HS-5 (cell line): Measurements from ENCODE around the gene ZSCAN1.
"Not testable (repeated sequence)": the region's sequence is repeated elsewhere in the genome, so short reads cannot be mapped to it uniquely, and the experiment has no call there.

Experiments
- DNase-seq: peaks from one replicate; pipeline ENCODE4 v3.0.0-alpha.2; 2012; ENCODE audit warnings: low read depth

Gene ZSCAN1

GRCh38 chr19:58033741-58034476 lies at the start of gene ZSCAN1:
Gene ZSCAN1, plus strand, starts transcription at chr19:58034025. Its CDS starts 3,812 bp downstream, at chr19:58037837.
- no peak for DNase-seq

- no peak for DNase-seq
Observed at GRCh38 chr19:57992841-57993240, 41.0 kb upstream of the ZSCAN1 start.

- no peak for DNase-seq
Observed at GRCh38 chr19:58000677-58001076, 33.1 kb upstream of the ZSCAN1 start.

GRCh38 chr19:58001895-58002369 lies 31.9 kb upstream of the ZSCAN1 start:
- DNase-seq = no peak

GRCh38 chr19:58002384-58003173 lies 31.2 kb upstream of the ZSCAN1 start, which contains the start of gene ZNF606:
Gene ZNF606, minus strand, starts transcription at chr19:58002820. Its CDS starts 1,501 bp downstream, at chr19:58001319.
- DNase-seq = peak; percentile 58

GRCh38 chr19:58003174-58003828 lies 30.5 kb upstream of the ZSCAN1 start:
- no peak for DNase-seq

GRCh38 chr19:58007285-58007684 lies 26.5 kb upstream of the ZSCAN1 start:
- no peak for DNase-seq

GRCh38 chr19:58008877-58009276 lies 24.9 kb upstream of the ZSCAN1 start:
- DNase-seq = not testable (repeated sequence)

GRCh38 chr19:58009301-58009665 lies 24.5 kb upstream of the ZSCAN1 start:
- DNase-seq = no peak

GRCh38 chr19:58009666-58010301 lies 24.0 kb upstream of the ZSCAN1 start:
- no peak for DNase-seq

- DNase-seq = no peak
Observed at GRCh38 chr19:58010507-58010906, 23.3 kb upstream of the ZSCAN1 start.

GRCh38 chr19:58014141-58014540 lies 19.7 kb upstream of the ZSCAN1 start:
- DNase-seq = no peak

- no peak for DNase-seq
Observed at GRCh38 chr19:58020129-58020528, 13.7 kb upstream of the ZSCAN1 start.

GRCh38 chr19:58021541-58022282 lies 12.1 kb upstream of the ZSCAN1 start:
- DNase-seq = no peak

- no peak for DNase-seq
Observed at GRCh38 chr19:58022283-58022660, 11.6 kb upstream of the ZSCAN1 start.

GRCh38 chr19:58024661-58025060 lies 9.2 kb upstream of the ZSCAN1 start:
- DNase-seq = no peak

GRCh38 chr19:58034477-58034793 lies 610 bp downstream of the ZSCAN1 start:
- no peak for DNase-seq

- no peak for DNase-seq
Observed at GRCh38 chr19:58035863-58036262, 2.0 kb downstream of the ZSCAN1 start.

- no peak for DNase-seq
Observed at GRCh38 chr19:58037927-58038687, 4.3 kb downstream of the ZSCAN1 start.

GRCh38 chr19:58038688-58039204 lies 4.9 kb downstream of the ZSCAN1 start:
- DNase-seq = no peak
